RCC 7860 (cell line): ENCODE measurements around the gene EIF4G3.
"Not testable (repeated sequence)": the region's sequence is repeated elsewhere in the genome, so short reads cannot be mapped to it uniquely, and the experiment has no call there.

ENCODE experiments used
- DNase-seq: peaks from one replicate; pipeline ENCODE4 v3.0.0-alpha.2; 2015; ENCODE audit warnings: low spot score
- FAIRE-seq: peaks from 2 replicates; lab custom pipeline; 2012; peaks lifted over from hg19 to GRCh38; lab: Jason Lieb, UNC

EIF4G3 gene

DNA sequence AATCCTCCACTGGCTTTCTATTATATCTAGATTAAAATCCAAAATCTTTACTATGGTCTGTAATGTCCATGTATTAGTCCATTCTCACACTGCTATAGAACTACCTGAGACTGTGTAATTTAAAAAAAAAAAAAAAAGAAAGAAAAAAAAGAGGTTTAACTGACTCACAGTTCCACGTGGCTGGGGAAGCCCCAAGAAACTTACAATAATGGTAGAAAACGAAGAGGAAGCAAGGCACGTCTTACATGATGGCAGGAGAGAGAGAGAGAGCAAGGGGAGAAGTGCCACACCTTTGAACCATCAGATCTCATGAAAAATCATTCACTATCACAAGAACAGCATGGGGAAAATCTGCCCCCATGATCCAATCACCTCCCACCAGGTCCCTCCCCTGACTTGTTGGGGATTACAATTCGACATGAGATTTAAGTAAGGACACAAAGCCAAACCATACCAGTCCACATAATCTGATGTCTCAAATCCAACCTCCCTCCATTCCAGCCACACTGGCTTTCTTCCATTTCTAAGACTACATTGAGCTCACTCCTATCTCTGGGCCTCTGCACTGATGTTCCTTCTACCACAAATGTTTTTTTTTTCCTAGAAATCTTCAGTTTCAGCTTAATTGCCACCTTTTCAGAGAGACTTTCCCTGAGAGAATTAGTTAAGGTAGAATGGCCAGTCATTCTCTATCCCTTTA lies 92.4 kb downstream of the EIF4G3 start:
- DNase-seq (no peak), FAIRE-seq (no peak)

DNA sequence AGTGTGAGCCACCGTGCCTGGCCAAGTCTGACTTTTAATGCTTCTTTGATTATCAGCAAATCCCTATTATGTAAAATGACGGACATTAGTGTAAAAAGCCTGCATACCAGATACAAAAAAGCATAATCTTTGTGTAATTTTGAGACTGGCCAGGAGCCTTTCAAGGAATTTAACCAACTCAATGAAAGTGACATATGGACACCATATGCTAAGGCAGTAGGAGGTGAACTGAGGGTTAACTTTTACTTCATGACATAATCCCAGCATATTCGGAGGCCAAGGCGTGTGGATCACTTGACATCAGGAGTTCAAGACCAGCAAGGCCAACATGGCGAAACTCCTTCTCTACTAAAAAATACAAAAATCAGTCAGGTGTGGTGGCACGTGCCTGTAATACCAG lies 94.6 kb downstream of the EIF4G3 start:
- no peak for FAIRE-seq
- DNase-seq = no peak

- FAIRE-seq = peak; percentile 53
- peak; percentile 39 for DNase-seq
Observed at GRCh38 chr1:21077085-21077484, 99.6 kb downstream of the EIF4G3 start.

DNA sequence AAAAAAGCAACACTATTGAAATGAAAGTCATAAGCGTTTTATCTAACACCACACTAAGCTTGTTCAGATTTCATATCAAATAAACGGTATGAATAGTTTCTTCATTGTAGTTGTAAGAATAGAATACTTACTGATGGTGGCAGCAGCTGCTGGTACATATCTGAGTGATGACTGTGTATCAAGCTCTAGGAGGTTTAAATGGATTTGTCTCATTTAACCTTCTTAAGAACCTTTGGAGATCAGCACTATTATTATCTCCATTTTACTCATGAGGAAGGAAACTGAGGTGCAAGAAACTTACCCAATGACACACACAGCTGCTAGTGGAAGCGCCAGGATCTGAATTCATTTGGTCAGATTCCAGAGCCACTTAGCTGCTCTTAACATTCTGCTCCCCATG lies 104.0 kb downstream of the EIF4G3 start:
- no peak for DNase-seq

GRCh38 chr1:21069549-21069948 lies 107.1 kb downstream of the EIF4G3 start:
- FAIRE-seq = no peak
- no peak for DNase-seq

More for the DNA sequence above, 104.0 kb downstream of the EIF4G3 start:
- FAIRE-seq = no peak

DNA sequence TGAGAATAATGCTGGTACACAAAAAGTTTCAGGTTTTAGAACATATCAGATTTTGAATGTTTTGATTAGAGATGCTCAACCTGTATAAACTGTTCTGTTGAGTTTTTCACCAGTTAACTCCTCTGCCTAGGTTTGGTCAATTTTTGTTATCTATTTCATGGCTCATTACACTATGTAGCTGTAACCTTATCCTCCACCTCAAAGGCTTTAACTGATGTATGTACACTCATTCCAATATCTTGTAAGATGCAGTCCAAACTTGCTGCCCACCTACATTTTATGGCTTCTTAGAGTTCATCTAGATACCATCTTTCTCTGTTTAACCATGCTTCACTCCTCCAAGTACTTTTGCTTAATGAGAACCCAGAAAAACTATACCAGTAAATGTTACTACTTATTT lies 107.8 kb downstream of the EIF4G3 start:
- FAIRE-seq (peak; percentile 4), DNase-seq (no peak)

DNA sequence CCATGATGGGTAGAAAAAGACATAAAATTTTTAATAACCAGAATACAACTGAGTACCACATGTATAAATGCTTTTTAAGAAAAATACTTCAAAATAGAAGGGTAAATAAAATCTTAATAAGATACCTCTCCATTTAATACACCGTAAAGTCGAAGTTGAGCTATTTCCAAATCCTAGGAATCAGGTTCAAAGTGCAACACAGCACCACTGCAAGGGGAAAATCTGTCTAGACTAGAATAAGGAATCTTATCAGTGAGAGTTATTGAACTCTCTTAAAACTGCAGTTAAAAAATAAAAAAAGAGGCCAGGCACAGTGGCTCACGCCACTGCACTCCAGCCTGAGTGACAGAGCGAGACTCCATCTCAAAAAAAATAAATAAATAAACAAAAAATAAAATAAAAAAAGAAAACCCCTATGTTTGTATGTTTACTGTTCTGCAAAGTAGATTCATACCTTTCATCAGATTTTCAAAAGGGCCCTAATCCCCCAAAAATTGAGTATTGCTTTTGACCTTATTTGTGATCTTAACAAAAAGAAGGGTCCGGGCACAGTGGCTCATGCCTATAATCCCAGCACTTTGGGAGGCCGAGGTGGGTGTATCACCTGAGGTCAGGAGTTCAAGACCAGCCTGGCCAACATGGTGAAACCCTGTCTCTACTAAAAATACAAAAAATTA lies 109.0 kb downstream of the EIF4G3 start:
- no peak for FAIRE-seq
- no peak for DNase-seq

GRCh38 chr1:21066356-21067012 lies 110.2 kb downstream of the EIF4G3 start:
- FAIRE-seq = peak; percentile 36
- no peak for DNase-seq

- FAIRE-seq (no peak), DNase-seq (no peak)
Observed at GRCh38 chr1:21065851-21066250, 110.8 kb downstream of the EIF4G3 start.

DNA sequence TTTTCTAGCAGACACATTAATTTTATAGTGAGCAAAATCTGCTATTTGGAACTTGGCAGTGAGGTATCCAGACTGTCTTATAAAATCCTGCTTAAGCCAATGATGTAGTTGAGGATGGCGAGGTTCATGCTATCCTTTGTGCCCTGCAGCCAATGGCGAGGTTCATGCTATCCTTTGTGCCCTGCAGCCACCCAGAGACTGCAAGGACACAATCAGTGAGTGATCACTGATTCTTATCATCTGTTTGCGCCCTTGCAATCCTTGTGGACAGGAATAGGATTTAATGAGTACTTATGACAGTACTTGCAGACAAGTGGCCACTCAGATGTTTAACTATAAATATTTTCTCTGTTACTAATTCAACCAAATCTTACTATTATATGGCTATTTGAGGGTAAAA lies 112.6 kb downstream of the EIF4G3 start:
- FAIRE-seq = no peak
- no peak for DNase-seq

- DNase-seq (no peak), FAIRE-seq (no peak)
Observed at GRCh38 chr1:21060523-21060922, 116.2 kb downstream of the EIF4G3 start.

GRCh38 chr1:21059021-21059420 lies 117.7 kb downstream of the EIF4G3 start:
- DNase-seq = no peak
- no peak for FAIRE-seq

DNA sequence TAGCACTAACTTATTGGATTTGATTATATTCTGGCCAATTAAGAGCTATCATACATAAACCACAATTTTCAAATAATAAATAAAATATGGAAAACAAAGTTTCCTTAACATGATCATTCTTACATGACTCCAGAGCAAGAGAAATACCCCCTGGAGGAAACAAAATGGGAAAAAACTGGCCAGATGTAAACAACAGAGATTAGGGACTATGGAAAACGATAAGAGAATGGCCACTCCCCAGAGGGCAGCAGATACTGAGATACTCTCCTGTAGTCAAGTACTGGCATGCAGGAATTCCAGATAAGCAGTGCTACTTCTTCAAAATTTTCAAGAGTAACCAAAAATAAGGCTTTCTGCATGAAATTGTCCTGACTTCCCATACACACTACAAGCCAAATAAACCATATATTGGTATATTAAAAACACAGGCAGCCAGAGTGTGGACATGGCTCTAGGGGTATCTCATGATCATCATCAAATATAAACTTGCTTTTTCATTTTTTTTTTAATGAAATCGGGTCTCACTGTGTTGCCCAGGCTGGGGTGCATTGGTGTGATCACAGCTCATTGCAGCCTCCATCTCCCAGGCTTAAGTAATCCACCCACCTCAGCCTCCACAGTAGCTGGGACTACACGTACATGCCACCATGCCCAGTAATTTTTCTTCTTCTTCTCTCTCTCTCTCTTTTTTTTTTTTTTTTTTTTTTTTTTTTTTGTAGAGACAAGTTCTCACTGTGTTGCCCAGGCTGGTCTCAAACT lies 118.5 kb downstream of the EIF4G3 start:
- no peak for DNase-seq
- FAIRE-seq = no peak

GRCh38 chr1:21053189-21053928 lies 123.3 kb downstream of the EIF4G3 start:
- not testable (repeated sequence) for FAIRE-seq, DNase-seq

GRCh38 chr1:21052034-21052433 lies 124.7 kb downstream of the EIF4G3 start:
- FAIRE-seq (no peak), DNase-seq (no peak)

- FAIRE-seq (no peak), DNase-seq (no peak)
Observed at GRCh38 chr1:21051177-21051825, 125.4 kb downstream of the EIF4G3 start.

GRCh38 chr1:21050031-21050430 lies 126.7 kb downstream of the EIF4G3 start:
- no peak for FAIRE-seq
- no peak for DNase-seq

DNA sequence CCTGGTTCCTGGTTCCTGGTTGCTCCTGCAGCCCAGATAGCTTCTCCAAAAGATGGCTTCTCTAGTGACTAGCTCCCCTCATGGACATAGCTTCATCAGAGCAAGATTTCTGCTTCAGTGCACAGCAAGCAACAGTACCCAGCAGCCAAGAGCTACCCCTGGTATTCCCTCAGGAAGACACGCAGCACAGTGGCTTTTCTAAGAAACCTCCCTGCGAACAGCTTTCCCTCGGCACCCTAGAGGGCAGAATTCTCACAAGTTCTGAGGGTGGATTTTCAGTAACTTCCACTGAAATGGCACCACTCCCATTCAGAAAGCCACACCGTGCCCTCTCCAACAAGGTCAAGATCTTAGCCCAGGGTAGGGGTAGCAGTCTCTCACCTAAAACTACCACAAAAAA lies 128.2 kb downstream of the EIF4G3 start:
- FAIRE-seq (no peak), DNase-seq (no peak)

DNA sequence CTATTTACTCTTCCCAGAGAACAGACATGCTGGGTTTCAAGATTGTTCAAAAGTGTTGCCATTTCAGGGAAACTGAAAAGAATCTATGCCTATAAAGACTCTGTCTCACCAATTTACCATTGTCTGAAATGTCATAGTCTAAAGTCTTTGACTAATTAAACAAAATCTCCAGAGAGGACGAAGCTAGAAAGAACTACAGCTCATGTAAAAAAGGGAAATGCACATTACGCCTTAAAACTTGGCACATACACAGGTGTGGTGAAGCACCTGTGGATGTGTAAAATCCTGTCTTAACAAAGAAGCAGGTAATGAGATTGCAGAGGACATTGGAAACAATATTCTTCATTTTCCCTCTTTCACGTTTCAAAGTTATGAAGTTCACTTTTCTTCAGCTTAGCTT lies 130.6 kb downstream of the EIF4G3 start:
- FAIRE-seq = no peak
- no peak for DNase-seq

DNA sequence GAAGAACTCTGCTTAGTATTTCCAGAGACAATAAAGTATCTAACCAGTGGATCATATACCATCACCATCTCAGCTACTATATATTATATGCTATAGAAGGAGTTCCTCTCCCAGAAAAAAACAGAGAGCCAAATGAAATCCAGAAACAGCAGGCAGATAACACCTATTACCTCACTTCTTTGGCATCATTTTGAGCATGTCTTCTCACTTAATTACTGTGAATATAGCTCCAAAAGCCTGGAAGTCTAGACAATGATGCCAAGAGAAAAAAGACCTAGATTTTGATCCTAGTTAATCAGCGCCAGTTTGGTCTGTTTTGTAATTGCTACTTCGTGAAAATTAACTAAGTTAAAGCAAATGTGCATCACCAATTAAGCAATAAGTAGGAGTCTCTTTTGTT lies 131.3 kb downstream of the EIF4G3 start:
- no peak for FAIRE-seq
- no peak for DNase-seq
